ENCODE results near the gene IGFL4.

The IGFL4 gene

DNA sequence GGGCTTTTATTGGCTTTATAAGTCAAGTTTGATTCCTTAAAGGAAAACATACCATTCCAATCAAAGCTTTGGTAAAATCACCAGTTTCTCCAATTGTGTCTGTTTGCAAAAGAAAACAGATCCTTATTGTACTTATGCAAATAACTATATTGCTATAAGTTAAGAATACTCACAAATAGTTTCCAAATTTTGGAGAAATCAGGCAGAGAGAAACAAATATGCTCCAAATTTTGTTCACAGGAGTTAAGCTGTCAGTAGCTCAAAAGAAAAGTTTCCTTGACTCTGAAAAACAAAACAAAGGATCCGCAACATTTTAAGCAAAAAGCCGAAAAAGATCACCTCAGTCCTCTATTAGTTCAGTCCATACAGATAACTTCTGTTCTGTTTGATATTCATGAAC is 19.2 kb upstream of the IGFL4 start:
- no peak for DNase-seq

DNA sequence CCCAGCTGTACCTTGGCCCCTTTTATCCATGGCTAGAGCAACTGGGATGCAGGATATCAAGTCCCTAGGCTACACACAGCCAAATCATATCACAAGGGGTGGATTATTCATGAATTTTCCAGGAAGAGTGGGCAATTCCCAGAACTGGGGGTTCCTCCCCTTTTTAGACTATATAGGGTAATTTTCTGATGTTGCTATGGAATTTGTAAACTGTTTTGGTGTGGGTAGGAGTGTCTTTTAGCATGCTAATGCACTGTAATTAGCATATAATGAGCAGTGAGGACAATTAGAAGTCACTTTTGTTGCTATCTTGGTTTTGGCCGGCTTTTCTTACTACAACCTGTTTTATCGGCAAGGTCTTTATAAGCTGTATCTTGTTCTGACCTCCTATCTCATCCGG is 18.0 kb upstream of the IGFL4 start:
- no peak for DNase-seq

DNA sequence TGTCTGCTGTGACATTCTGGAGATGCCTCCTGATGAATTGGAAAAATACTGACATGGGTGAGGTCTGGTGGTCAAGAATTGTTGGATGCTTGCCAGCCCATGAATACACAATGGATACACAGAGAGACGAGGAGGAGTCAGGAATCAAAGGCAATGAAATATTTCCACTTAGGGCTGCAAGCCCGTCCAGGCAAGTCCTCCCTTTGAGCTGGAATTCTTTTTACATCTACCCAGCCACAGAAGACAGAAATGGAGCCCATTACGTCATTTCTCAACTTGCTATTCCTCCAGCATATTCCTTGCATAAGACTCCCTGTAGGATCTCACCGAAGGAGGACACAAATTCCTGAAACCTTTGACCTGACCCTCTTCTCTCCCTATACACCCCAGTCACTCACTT is 15.7 kb upstream of the IGFL4 start:
- DNase-seq: no peak

DNA sequence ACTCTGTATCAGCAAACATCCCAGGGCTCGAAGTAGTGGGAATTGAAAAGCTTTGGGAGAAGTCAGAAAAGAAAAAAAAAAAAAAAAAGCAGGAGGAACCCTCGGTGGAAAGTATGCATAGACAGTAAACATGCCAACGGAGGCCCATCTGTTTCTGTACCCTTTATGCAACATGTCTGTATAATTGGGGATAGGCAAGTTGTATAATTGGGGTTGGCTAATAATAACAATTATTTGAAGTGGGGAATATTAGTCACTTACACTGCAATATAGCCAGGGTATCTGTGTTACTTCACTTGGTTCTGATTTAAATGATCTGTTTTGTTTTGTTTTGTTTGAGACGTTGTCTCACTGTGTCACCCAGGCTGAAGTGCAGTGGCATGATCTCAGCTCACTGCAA is 12.1 kb upstream of the IGFL4 start:
- no peak for DNase-seq

DNA sequence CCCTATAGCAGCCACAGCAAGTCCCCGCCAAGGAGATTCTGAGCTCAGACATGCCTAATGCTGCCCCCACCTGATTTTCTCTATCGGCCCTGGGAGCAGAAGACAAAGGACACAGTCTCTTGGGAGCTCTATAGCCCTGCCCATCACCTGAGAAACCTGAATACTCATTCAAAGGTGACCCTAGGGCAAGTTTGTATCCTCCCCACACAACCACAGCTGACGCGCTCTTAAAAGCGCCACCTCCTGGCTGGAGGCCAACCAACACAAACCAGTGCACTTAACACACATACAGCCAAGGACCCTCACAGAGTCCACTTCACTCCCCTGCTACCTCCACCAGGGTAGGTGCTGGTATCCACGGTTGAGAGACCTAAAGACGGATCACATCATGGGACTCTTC is 8.8 kb upstream of the IGFL4 start:
- DNase-seq: no peak

DNA sequence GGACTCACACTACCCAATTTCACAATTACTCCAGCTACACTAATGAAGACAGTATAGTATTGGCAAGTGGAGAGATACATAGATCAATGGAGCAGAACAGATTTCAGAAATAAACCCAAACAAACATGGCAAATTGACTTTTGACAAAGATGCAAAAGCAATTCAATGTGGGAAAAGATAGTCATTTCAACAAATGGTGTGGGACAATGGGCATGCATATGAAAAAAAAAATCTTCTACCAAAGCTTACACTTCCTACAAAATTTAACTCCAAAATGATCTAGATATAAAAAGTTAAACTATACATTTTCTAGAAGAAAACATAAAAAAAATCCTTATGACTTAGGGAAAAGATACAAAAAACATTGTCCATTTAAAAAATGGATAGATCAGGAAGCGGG is 2.7 kb upstream of the IGFL4 start:
- DNase-seq: no peak

DNA sequence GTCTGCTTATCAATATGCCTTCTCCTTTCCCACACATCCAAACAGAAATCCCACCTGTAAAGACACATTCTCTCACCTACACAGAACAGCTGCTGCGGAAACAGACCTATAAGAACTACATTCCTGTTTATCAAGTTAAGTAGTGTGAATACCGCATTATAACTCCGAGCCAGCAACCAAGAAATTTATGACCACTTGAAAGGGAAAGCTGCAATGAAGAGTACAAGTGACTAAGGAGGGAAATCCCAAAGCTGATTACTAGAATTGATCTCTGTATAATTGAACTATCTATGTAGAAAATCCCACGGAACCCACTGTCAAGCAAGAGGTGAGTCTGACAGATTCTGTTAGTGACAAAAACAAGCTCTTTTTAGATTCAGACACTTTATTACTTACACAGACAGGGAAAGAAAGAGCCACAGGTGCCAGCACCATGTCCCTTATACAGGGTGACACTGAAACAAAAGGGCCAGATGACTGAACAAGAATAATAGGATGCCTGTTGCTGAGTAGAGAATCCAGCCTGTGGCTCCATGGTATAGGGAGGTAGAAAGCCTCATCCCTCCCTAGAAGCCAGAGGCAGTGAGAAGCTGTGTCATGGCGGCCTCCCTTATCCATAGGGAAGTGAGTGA is 1.6 kb upstream of the IGFL4 start:
- DNase-seq: no peak

DNA sequence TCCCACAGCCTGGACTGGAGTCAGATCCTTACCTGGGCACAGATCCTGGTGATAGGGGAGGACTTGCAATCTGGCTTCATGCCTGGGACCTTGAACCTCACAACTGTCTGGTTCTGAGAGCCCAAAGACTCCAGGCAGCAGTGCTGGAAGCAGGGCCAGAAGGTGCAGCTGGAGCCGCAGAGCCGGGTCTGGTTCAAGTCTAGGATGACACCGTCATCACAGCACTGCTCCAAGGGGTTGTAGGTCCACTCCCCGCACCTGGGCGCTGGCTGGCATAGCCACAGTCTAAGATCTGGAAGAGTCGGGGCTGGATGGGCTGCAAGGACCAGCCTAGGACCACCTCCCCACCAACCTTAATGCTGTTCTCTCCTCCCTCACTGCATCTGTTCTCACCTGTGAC is 677 bp downstream of the IGFL4 start:
- DNase-seq: no peak

DNA sequence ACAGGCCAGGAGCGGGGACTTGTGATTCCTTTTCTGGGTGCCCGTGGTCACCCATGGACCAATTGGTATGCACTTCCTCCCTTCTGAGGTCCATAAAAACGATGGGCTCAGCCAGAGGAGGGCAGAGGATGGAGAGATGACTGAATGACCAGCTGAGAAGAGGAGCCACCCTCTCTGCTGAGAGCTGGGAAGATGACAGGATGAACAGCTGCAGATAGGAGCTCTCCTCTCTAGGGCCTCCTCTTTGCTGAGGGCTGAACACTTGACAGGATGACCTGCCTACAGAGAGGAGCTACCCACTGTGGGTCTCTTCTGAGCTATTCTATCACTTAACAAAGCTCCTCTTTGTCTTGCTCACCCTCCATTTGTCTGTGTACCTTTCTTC is 4.1 kb downstream of the IGFL4 start:
- no peak for DNase-seq

DNA sequence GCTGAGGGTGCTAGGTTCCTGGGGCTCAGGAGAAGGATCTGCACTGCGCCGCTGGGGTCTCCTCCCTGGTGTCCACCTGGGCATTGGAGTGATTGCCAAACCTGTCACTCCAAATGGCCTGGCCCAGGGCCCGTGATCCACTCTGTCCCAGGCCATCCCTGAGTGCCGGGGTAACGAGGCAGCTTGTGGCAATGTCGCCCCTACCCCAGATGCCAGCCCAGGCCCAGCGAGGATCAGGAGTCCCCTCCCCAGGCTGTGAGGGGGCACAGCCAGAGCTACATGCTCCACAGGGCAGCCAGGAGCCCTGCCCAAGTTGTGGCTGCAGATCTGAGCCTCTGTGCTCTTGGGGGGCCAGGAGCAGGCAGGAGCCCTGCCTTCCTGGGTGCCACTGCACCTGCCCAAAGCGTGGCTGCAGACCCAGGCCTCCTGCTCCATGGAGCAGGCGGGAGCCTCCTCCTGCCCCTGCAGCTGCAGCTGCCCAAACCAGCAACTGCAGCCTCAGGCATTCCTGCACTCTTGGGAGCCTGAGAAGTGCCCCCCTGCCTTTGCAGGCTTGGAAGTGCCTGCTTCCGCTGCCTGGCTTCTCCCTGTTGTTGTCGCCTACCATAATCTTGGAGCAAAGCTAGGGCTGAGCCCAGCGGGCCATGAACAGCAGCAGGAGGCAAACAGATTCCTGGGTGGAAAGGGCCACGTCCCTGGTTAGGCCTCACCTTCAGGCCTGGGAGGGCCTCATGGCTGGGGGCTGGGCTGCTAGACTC is 4.6 kb downstream of the IGFL4 start:
- DNase-seq: no peak

DNA sequence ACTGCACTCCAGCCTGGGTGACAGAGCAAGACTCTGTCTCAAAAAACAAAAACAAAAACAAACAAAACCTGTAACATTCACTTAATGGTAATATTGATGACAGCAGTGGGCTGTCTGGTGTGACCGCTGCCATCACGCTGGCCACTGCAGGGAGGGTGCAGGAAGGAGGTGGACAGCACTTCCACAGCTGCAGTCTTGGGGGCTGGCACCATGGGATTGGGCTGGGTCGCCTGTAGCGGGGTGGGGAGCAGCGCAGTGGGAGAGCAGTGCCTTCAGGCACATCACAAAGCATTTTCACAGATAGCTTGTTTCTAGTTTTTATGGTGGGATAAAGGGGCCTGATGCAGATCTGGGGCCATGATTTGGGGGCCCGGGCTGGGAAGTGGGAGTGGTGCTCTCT is 5.3 kb downstream of the IGFL4 start:
- no peak for DNase-seq

DNA sequence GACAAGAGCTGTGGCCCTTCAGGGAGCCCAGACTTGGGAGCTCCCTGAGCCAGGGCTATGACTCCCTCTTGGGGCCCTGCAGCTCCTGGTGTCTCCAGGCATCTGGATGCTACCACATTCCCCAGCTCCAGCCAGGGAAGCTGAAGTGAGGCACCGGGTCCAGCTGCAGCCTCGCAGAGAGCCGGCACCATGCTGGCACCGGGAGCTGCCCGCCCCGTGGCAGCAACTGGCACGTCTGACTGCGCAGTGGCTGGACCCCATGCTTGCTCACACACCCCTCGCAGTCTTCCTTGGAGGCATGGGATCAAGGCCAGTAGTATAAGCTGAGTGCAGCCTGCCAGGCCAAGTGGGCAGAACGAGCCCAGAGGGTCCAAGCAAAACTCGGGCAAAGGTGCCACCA is 7.4 kb downstream of the IGFL4 start:
- DNase-seq: no peak

DNA sequence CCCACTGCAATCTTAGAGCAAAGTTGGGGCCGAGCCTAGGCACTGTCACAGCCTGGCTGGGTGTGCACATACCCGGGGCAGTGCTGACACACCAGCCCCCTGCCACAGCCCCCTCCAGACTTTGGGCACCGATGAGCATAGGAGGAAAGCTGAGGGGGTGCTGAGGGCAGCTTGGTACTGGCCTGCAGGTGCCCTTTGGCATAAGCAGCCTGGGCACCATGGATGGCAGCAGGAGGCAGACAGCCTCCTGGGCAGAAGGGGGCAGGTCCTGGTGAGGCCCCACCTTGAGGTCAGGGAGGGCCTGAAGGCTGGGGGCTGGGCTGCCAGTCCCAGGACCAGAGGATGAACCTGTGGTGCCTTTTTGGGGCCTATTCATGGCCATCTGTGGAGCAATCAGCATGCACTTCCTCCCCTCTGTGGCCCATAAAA is 8.2 kb downstream of the IGFL4 start:
- DNase-seq: no peak

DNA sequence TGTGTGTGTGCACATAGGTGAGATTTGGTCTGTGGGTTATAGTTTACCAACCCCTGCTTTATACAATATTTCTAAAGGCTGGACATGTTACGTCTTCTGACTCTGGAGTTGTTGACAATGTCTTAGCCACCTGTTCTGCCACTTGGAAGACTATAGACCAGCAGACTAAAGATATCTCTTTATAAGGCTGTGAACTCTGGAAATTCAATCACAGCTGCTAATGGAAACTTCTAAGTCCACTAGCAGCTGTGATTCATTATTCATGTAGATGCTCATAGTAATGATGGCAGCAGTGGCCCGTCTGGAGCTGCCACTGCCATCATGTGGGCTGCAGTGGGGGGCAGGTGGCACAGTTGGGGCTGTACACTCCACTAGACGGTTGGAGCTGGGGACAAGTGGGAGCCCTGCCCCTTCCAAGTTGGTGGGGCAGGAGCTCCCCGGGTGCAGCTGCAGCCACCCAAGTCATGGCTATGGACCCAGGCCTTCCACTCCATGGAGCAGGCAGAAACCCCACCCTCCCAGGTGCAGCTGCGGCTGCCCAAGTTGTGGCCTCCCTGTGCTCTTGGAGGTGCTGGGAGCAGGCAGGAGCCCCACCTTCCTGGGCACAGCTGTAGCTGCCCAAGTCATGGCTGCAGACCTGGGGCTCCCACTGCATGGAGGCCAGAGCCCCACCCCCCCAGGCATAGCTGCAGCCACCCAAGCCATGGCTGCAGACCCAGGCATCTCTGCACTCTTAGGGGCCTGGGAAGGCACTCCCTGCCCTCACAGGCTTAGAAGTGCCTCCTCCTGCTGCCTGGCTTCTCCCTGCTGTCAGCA is 8.8 kb downstream of the IGFL4 start:
- DNase-seq: no peak

DNA sequence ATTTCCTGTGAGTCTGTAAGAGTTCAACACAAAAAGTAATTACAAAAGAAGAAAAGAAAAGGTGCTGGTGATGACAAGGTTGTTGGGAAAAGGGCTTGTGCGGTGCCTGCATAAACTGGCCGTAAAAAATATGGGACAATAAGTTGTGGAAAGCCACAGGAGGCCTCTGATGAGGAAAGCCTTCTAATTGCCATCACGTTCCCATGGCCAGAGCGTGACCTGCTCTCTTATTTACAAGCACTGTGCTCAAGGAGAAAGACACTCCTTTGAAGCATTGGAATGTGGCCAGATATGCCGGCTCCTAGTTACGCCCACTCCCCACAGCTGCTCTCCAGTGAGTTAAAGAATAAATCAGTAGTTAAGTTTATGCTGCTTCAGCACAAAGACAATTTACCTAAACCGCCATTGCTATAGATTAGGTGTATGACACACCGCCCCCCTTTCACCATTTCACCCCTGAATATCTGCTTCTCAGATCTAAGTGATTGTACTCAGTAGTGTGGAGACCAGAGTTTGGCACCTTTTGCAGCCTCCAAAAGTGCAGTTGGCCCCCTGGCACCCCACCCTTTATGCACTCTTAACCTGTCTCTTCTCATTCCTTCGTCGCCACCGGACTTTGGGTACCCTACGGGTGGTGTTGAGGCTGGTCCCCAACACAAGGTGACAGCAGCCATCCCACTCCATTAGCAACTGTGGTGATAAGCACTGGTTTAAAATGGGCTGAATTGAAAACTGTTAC is 9.8 kb downstream of the IGFL4 start:
- no peak for DNase-seq

DNA sequence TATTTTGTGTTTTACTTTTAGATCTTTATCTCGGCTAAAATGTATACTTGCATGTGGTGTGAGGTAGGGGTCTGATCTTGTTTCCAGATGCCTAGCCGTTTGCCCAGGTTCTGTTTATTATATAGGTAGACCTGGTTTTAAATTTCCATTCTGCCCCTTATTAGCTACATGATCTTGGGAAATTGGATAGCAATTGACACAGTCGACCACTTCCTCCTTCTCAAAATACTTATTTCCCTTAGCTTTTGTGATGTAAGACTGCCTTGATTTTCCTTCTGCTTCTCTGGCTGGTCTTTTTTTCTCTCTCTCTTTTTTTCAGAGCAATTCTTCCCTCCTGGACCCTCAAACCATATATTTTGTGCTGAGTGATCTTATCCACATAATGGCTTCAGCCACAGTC is 15.0 kb downstream of the IGFL4 start:
- DNase-seq: no peak

DNA sequence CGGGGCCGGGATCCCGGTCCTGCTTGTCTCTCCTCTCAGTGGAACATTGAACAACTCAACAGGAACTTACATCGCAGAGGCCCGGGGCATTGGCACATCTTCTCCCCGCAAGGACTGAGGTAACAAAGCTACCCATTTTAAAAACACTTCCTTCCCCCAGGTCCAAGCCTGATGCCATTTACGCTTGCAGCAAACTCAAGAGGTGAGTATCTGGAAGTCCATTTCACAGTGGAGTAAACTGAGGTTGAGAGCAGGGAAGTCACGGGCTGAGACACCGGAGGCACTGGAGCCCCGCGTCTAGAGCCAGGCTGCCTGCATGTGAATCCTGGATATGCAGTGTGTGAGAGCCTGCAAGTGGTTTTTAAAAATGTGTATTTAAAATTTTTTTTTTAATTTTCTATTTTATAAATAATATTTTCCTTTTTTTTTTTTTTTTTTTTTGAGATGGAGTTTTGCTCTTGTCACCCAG is 17.5 kb downstream of the IGFL4 start:
- DNase-seq: no peak

DNA sequence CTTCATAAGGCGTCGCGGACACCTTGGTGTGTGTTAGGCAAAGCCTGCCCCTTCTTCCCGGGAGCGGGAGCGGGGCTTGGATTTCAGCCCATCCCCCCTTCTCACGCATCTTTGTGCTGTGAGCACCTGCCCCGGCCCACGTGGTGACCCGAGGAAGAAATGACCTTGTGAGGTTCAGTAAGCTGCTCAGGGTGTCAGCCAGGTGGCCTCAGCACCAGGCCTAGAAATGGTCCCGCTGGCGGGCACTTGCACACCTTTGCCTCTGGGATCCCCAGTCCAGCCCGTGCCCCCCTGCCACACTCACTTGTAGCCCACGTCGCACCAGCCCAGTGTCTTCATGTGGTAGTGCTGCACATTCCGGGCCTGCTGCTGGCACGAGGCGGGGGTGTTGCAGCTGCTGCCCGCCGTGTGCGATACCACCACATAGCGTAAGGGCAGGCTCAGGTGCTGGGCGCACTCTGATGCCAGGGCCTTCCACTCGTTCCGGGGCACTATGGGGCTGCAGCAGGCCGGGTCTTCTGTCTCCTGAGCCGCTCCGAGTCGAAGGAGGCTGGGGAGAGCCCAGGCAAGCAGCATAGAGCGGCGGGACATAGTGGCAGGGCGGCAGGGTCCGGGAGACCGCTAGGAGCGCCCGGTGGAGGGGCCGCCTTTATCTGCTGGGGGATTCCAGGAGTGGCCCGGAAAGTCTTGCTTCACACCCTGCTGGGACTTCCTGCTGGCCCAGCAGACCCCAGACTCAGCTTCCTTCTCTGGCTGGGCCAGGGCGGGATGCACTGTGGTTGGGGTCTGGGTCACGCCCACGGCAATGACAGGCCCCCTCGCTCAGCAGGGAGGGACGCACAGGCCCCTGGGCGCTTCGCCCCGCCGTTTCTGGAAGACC is 18.1 kb downstream of the IGFL4 start, which contains the start of gene PGLYRP1:
PGLYRP1 (minus strand) TSS at position 623 of the 880 bp plus-strand sequence; CDS start at position 591, 32 bp downstream.
- DNase-seq: no peak

DNA sequence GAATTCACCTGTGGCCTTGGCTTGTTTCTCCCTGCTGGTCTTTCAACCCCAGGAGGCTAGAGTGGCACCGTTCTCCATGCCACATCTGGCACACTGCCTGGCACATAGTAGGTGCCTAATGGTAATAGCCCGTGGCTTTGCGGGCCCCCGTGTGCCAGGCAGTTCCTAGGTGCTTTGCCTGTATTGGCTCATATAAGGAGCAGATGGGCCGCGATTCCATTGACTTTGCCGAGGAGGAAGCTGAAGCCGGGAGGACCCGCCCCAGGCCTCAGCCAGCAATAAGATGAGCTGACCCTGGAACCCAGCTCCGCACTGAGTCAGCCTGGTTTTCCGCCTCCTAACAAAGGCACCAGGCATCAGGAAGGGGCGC is 18.8 kb downstream of the IGFL4 start:
- DNase-seq: no peak

DNA sequence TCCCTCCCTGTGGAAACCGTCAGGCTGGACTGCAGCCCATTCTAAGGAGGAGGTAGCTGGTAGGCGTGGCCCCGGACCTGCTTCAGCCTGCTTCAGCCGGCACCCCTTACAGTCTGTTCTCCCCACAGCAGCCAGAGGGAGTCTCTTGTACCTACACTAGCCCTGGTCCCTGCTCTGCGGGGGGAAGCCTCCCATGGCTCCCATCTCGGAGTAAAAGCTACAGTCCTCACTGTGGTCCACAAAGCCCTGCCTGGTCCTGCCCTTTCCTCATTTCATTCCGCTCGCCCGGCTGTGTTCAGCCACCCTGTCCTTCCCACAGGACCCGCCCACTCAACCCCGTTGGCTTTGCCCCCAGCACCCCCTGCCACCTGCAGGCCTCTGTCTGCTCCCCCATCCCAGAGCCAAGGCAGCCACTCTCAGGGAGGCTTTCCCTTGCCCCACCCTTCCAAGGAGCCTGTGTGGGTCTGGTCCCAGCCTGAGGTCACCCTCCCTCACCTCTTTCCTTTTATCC is 19.2 kb downstream of the IGFL4 start:
- DNase-seq: no peak

DNA sequence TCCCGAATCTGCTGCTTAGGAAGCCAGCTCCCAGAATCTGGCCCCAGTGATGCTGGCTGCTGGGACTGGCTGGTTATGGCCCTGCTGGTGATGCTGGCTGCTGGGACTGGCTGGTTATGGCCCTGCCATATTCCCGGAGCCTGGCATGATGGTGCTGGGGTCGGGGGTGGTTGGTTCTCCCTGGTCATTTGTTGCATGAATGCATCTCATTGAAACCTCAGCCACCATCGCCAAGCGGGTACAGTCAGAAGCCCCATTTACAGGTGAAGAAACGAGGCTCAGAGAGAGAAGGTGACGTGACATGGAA is 20.0 kb downstream of the IGFL4 start:
- DNase-seq: no peak

DNA sequence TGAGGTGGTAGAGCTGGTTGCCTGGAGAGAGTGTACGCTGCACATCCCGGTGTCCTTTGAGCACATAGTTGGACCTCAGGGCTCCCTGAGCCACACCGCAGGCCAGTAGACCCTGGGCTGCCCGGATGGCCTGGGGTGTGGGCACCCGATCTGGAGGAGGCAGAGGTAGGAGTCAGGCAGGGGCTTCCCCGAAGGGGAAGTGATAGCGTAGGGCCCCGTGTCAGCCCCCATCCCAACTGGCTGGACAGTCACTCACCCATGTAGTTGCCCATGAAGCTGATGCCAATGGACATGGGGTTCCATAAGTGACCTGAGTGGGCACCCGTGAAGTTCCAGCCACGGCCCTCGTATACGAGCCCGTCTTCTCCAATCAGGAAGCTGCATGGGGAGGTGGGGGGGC is 21.5 kb downstream of the IGFL4 start:
- no peak for DNase-seq

All from bone marrow (tissue), 2 donors.